Measurements from ENCODE around the gene PSMG3. TPM values are rescaled to one million over a fixed set of nuclear protein-coding genes. Genes with fewer than 3 reads are reported as not detected.
A peak's percentile ranks its signal among the peaks of the same experiment; 100 is the strongest.

Gene PSMG3
- total and polyA plus RNA-seq, 2 of the 8 experiments (the other 6 are each of a cell fraction or from before 2014, with no cell fraction given): 30.2 to 62.0 TPM

DNA sequence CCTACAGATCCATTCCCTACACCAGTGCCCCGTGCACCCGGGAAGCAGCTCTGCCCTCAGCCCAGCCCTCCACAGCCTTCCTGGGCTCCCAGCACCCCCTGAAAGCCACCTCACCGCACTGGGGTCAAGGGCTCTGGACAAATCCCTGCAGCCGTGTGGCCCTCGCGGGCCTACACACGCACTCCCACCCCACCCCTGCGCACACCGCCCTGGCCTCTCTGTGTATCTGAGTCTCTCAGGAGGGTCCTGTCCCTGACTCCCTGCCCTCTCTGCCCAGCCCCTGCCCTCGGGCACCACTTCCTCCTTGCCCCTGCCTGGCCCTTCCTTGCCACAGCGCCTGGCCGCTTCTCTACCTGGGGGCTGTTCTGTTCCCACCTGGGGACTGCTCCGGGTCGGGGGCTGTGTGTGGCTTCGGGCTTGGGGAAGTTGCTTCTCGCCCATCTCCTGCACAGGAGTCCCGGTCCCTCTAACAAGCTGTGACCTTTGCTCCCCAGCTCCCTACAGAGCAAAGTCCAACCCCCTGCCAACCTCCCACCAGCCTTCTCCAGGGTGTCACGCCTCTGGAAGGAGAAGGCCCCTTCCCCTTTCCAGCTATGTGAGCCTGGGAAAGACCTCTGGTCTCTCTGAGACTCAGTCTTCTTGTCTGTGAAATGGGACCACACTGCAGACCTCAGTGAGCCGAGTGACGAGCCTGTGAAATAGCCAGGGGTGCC lies 15.3 kb downstream of the PSMG3 start:
- no peak overlapping the region for H3K9ac ChIP-seq (replicated peaks in 1 of 4; ENCODE audit: extremely low read depth in 1 of 4, low read depth in 3 of 4, low read length in 3 of 4)
- no peak overlapping the region for H3K4me2 ChIP-seq (ENCODE audit: insufficient read depth in 1 of 2, low read depth in 2 of 2, low read length in 2 of 2)
- CTCF ChIA-PET (ENCODE audit: partially characterized antibody): interaction anchor here (0.8 to 3.5 kb wide), 8 partner anchors 10 to 62 kb away, joined by 4 to 15 read pairs (median 6); partner anchors contain the start of gene INTS1

More for the DNA sequence above, 15.3 kb downstream of the PSMG3 start:
- no peak overlapping the region for H2BK15ac ChIP-seq (ENCODE audit: low read length)
- no peaks in the 10 kb centered on the region for H3K9me3 ChIP-seq (ENCODE audit: insufficient read depth in 2 of 2, low read depth in 1 of 2, low read length in 1 of 2)
- H3K23ac ChIP-seq (ENCODE audit: insufficient read length): no peak overlapping the region
- peak overlapping the region; percentile 80; the same call in 1 of the 2 replicates for H2BK12ac ChIP-seq (ENCODE audit: low read depth, low read length)
- no peak overlapping the region for H3K4ac ChIP-seq (replicated peaks; ENCODE audit: insufficient read length, low read depth, low read length)
- H3K56ac ChIP-seq (replicated peaks; ENCODE audit: insufficient read length, low read depth, low read length): no peak overlapping the region
- no peaks in the 10 kb centered on the region for H3K27me3 ChIP-seq (replicated peaks in 1 of 4; ENCODE audit: control insufficient read depth in 3 of 4, extremely low read depth in 1 of 4, insufficient read depth in 3 of 4, low read length in 3 of 4)
- H3K79me1 ChIP-seq (ENCODE audit: low read depth, low read length): no peaks in the 10 kb centered on the region
- H2AFZ ChIP-seq (ENCODE audit: low read length): no peak overlapping the region
- no peak overlapping the region; the same call in 1 of the 2 replicates for H2BK20ac ChIP-seq (ENCODE audit: low read length)
- no peaks in the 10 kb centered on the region for H3K36me3 ChIP-seq (ENCODE audit: control insufficient read depth in 2 of 4, insufficient read depth in 4 of 4, low read length in 3 of 4)
- POLR2A ChIA-PET (ENCODE audit: partially characterized antibody): interaction anchor here (0.5 to 2.1 kb wide), 7 partner anchors 9 to 88 kb away, joined by 3 to 7 read pairs (median 3); no protein-coding TSS in a partner anchor
- H2AK5ac ChIP-seq (ENCODE audit: low read depth, low read length): 0 out of 2 replicates have a peak overlapping the region, but pooled peaks have one; percentile 6
- H3K79me2 ChIP-seq (ENCODE audit: control insufficient read depth in 1 of 2, insufficient read depth in 2 of 2, low read length in 2 of 2): no peaks in the 10 kb centered on the region
- peak overlapping the region; percentile 85 for H4K8ac ChIP-seq (ENCODE audit: extremely low read depth, insufficient read depth, low read length)
- H3K4me3 ChIP-seq (ENCODE audit: extremely low read depth in 1 of 4, insufficient read depth in 2 of 4, low read depth in 3 of 4, low read length in 4 of 4): no peak overlapping the region
- 0 out of 2 replicates have a peak overlapping the region, but pooled peaks have one; percentile 83 for H3K18ac ChIP-seq (ENCODE audit: extremely low read depth, low read length)
- no peak for DNase-seq (ENCODE audit: low read depth in 1 of 2, low spot score in 2 of 2)
- H2BK120ac ChIP-seq (replicated peaks; ENCODE audit: low read depth, low read length): peak overlapping the region; percentile 43
- H4K20me1 ChIP-seq (replicated peaks in 1 of 2; ENCODE audit: control insufficient read depth in 1 of 2, insufficient read depth in 2 of 2, low read length in 2 of 2): no peaks in the 10 kb centered on the region
- H4K5ac ChIP-seq (ENCODE audit: insufficient read length, low read depth, low read length): no peak overlapping the region
- H3K27ac ChIP-seq (ENCODE audit: low read depth, low read length): no peak overlapping the region
- H3K4me1 ChIP-seq (replicated peaks in 1 of 4; ENCODE audit: control insufficient read depth in 3 of 4, insufficient read depth in 4 of 4, low read length in 3 of 4): peaks cover 0 to 14% (median 10%) of the 10 kb centered on the region in 4 experiments; a peak in 6 of 7 replicates
- 83% methylated on average over 19 of the region's 20 CpGs; no CpG with 5 or more reads in 1 of the 2 experiments for WGBS, 2 experiments (ENCODE audit: extremely low coverage in 1 of 2, insufficient coverage in 1 of 2, insufficient read length in 1 of 2, insufficient replicate concordance in 2 of 2, low coverage in 1 of 2, low lambda C conversion rate in 2 of 2, missing lambda C conversion rate in 1 of 2)
- FAIRE-seq: no peak
- H3K23me2 ChIP-seq (ENCODE audit: low read depth, low read length): no peaks in the 10 kb centered on the region
- no peak for TF ChIP-seq YY1 (IDR thresholded peaks at IDR 0.05; ENCODE audit: low read depth, low read length)
- peak; percentile 87 for TF ChIP-seq KDM1A (IDR thresholded peaks at IDR 0.05; ENCODE audit: borderline replicate concordance, low read length)
- peak overlapping the region; percentile 96 for H4K91ac ChIP-seq (replicated peaks; ENCODE audit: insufficient read length, low read length)
- no peak overlapping the region for H3K14ac ChIP-seq (ENCODE audit: insufficient read length)
- H2BK5ac ChIP-seq (ENCODE audit: low read depth, low read length): peak overlapping the region; percentile 91; the same call in 1 of the 2 replicates
